Activated CD8-positive, alpha-beta memory T cell treated with anti-CD3 and anti-CD28 coated beads for 1 hour (primary cell): ENCODE data around the gene RITA1.
A peak's percentile ranks its signal among the peaks of the same experiment; 100 is the strongest.
"Not testable (repeated sequence)": the region's sequence is repeated elsewhere in the genome, so short reads cannot be mapped to it uniquely, and the experiment has no call there.

Source experiments
- DNase-seq, 2 donors: peaks; one replicate each; pipeline ENCODE4 v3.0.0-alpha.2; 2020; ENCODE audit warnings: low read depth in 1 of 2; ENCODE audit errors: extremely low read depth in 1 of 2

Gene RITA1

GRCh38 chr12:113201187-113202177 lies 16.0 kb downstream of the RITA1 start:
- no peak for DNase-seq

- DNase-seq: no peak
These were observed 17.0 kb downstream of the RITA1 start for GRCh38 chr12:113202300-113203075.

GRCh38 chr12:113203852-113204760 lies 18.6 kb downstream of the RITA1 start:
- DNase-seq: no peak

GRCh38 chr12:113204804-113205203 lies 19.3 kb downstream of the RITA1 start:
- DNase-seq: no peak

GRCh38 chr12:113206802-113207201 lies 21.3 kb downstream of the RITA1 start:
- not testable (repeated sequence) for DNase-seq

- no peak for DNase-seq
These were observed 22.1 kb downstream of the RITA1 start for GRCh38 chr12:113207613-113208040.

- peak in 1 of 2 donors; percentile 24 for DNase-seq
These were observed 22.8 kb downstream of the RITA1 start for GRCh38 chr12:113208041-113208934.

GRCh38 chr12:113211160-113211559 lies 25.6 kb downstream of the RITA1 start:
- DNase-seq: no peak

GRCh38 chr12:113214895-113215400 lies 29.4 kb downstream of the RITA1 start:
- DNase-seq: no peak

GRCh38 chr12:113216027-113216426 lies 30.5 kb downstream of the RITA1 start:
- no peak for DNase-seq

GRCh38 chr12:113220593-113221180 lies 35.2 kb downstream of the RITA1 start:
- no peak for DNase-seq

- DNase-seq: peak; percentile 97 to 99
These were observed 35.9 kb downstream of the RITA1 start, which contains the start of gene TPCN1 for GRCh38 chr12:113221181-113221996. TSS of gene TPCN1 (plus strand) at chr12:113221464. CDS start at chr12:113226853, 5,389 bp downstream.

- no peak for DNase-seq
These were observed 36.6 kb downstream of the RITA1 start for GRCh38 chr12:113221997-113222729.

GRCh38 chr12:113222730-113223531 lies 37.4 kb downstream of the RITA1 start:
- no peak for DNase-seq

GRCh38 chr12:113224955-113225354 lies 39.4 kb downstream of the RITA1 start:
- no peak for DNase-seq
